Liver (tissue), 9 donors: Measurements from ENCODE around the gene SP110. TPM values are rescaled to one million over a fixed set of nuclear protein-coding genes. Genes with fewer than 3 reads are reported as not detected.

Experiments used
- DNase-seq: peaks from one replicate; pipeline ENCODE4 v3.0.0-alpha.2; 2017; ENCODE audit warnings: low spot score
- H3K27ac ChIP-seq, 2 donors: one replicate each; pipeline ENCODE4 v1.7.0; 2013; ENCODE audit warnings: inconsistent platforms in 2 of 2, low read length in 2 of 2, control low read depth in 1 of 2, low read depth in 1 of 2, mild to moderate bottlenecking in 1 of 2
- H3K27me3 ChIP-seq, 4 donors: one replicate each; pipeline versions ENCODE4 v1.6.1 to v1.7.0; 2013; ENCODE audit warnings: low read length in 3 of 4, inconsistent platforms in 1 of 4, mild to moderate bottlenecking in 1 of 4, moderate library complexity in 1 of 4; ENCODE audit not compliant: control insufficient read depth in 4 of 4, insufficient read depth in 4 of 4
- H3K36me3 ChIP-seq, 4 donors: one replicate each; pipeline versions ENCODE4 v1.6.1 to v1.7.0; 2013; ENCODE audit warnings: low read length in 3 of 4, mild to moderate bottlenecking in 3 of 4, low read depth in 1 of 4, moderate library complexity in 1 of 4; ENCODE audit not compliant: control insufficient read depth in 4 of 4, insufficient read depth in 3 of 4
- H3K4me1 ChIP-seq, 4 donors: one replicate each; pipeline versions ENCODE4 v1.6.1 to v1.7.0; 2013; ENCODE audit warnings: low read length in 3 of 4, mild to moderate bottlenecking in 3 of 4, moderate library complexity in 1 of 4; ENCODE audit not compliant: control insufficient read depth in 4 of 4, insufficient read depth in 4 of 4
- H3K4me3 ChIP-seq, 3 donors: one replicate each; pipeline versions ENCODE4 v1.6.1 to v1.7.0; 2013; ENCODE audit warnings: low read length in 3 of 3, control low read depth in 1 of 3, low read depth in 1 of 3, mild to moderate bottlenecking in 1 of 3
- H3K9ac ChIP-seq, 2 donors: one replicate each; pipeline ENCODE4 v1.7.0; 2013; ENCODE audit warnings: low read length in 2 of 2, mild to moderate bottlenecking in 2 of 2, moderate library complexity in 2 of 2, control low read depth in 1 of 2, low read depth in 1 of 2
- H3K9me3 ChIP-seq, 4 donors: one replicate each; pipeline versions ENCODE4 v1.6.1 to v1.7.0; 2013; ENCODE audit warnings: low read length in 3 of 4; ENCODE audit not compliant: control insufficient read depth in 4 of 4
- ATF3 ChIP-seq: IDR thresholded peaks from 2 replicates; pipeline ENCODE4 v1.6.1; 2016; ENCODE audit warnings: antibody characterized with exemption
- CTCF ChIP-seq: fragments of 150-350 bp; IDR thresholded peaks from 2 replicates; pipeline ENCODE4 v1.5.1; 2017; ENCODE audit warnings: improper control_type of control experiment, low read depth, low read length; ENCODE audit not compliant: missing input control
- EGR1 ChIP-seq, 2 donors: IDR thresholded peaks; 2 replicates each; pipeline ENCODE4 v1.6.1; 2016 to 2018; ENCODE audit warnings: antibody characterized with exemption in 2 of 2, low read depth in 2 of 2
- FOXA1 ChIP-seq: IDR thresholded peaks from 2 replicates; pipeline ENCODE4 v1.6.1; 2016; ENCODE audit warnings: antibody characterized with exemption
- FOXA2 ChIP-seq: IDR thresholded peaks from 2 replicates; pipeline ENCODE4 v1.6.1; 2016; ENCODE audit warnings: antibody characterized with exemption
- GABPA ChIP-seq, 2 donors: IDR thresholded peaks in 1 of 2; conservative IDR thresholded peaks in 1 of 2; 2 replicates each; pipeline ENCODE4 v1.6.1; 2016; ENCODE audit warnings: antibody characterized with exemption in 2 of 2, mild to moderate bottlenecking in 1 of 2, moderate library complexity in 1 of 2
- HNF4A ChIP-seq, 2 donors: conservative IDR thresholded peaks; 2 replicates each; pipeline ENCODE4 v1.6.1; 2016; ENCODE audit warnings: antibody characterized with exemption in 2 of 2, mild to moderate bottlenecking in 2 of 2
- MAX ChIP-seq: IDR thresholded peaks from 2 replicates; pipeline ENCODE4 v1.6.1; 2016; ENCODE audit warnings: antibody characterized with exemption
- NR2F2 ChIP-seq: IDR thresholded peaks from 2 replicates; pipeline ENCODE4 v1.6.1; 2016; ENCODE audit warnings: antibody characterized with exemption
- RAD21 ChIP-seq, 2 donors: IDR thresholded peaks; 2 replicates each; pipeline ENCODE4 v1.6.1; 2016; ENCODE audit warnings: antibody characterized with exemption in 2 of 2, mild to moderate bottlenecking in 2 of 2
- REST ChIP-seq: IDR thresholded peaks from 2 replicates; pipeline ENCODE4 v1.6.1; 2016; ENCODE audit warnings: antibody characterized with exemption, mild to moderate bottlenecking
- RXRA ChIP-seq, 2 donors: IDR thresholded peaks; 2 replicates each; pipeline ENCODE4 v1.6.1; 2017 to 2018; ENCODE audit warnings: antibody characterized with exemption in 2 of 2, mild to moderate bottlenecking in 1 of 2
- SP1 ChIP-seq: IDR thresholded peaks from 2 replicates; pipeline ENCODE4 v1.6.1; 2018; ENCODE audit warnings: antibody characterized with exemption, mild to moderate bottlenecking
- TAF1 ChIP-seq: conservative IDR thresholded peaks from 2 replicates; pipeline ENCODE4 v1.6.1; 2016; ENCODE audit warnings: antibody characterized with exemption, mild to moderate bottlenecking
- YY1 ChIP-seq: IDR thresholded peaks from 2 replicates; pipeline ENCODE4 v1.6.1; 2016; ENCODE audit warnings: antibody characterized with exemption, mild to moderate bottlenecking
- ZBTB33 ChIP-seq: IDR thresholded peaks from 2 replicates; pipeline ENCODE4 v1.6.1; 2016; ENCODE audit warnings: antibody characterized with exemption
- WGBS: extraction: QIAGEN DNeasy Blood & Tissue Kit; methylation state at CpG from one replicate; pipeline ENCODE4 v1.1.7; 2013; 5-methylcytosine and 5-hydroxymethylcytosine counted together
- polyA plus RNA-seq, 2 donors: library from polyadenylated mRNA; stranded (reverse) in 1 of 2; unstranded in 1 of 2; fragments of 200-250 nt in 1 of 2; fragments of >200 nt in 1 of 2; fragmentation: Nextera tagmentation in 1 of 2; extraction: Ambion mirVana in 1 of 2; gene quantifications; one replicate each; pipeline versions ENCODE4 v1.2.1 to v1.2.3, GENCODE V29; 2013 to 2015
- total RNA-seq, 2 donors: library from RNA; depleted of rRNA; stranded (reverse); fragments of >200 nt; gene quantifications; one replicate each; pipeline ENCODE4 v1.2.3, GENCODE V29; 2014
- donor health status: healthy.
- donor health status: healthy.
- donor health status: healthy.
- donor health status: healthy.
- donor health status: healthy.

SP110 gene
- total and polyA plus RNA-seq, 4 donors = 5.3 to 15.4 (median 8.2) TPM

GRCh38 chr2:230155359-230155758 lies 64.4 kb downstream of the SP110 start:
- Histone ChIP-seq H3K36me3 (no peaks in the 10 kb centered on the region), H3K9me3 (peaks cover 0 to 2% (median 0%) of the 10 kb centered on the region in 4 donors), H3K4me3 (no peak overlapping the region), H3K27me3 (no peaks in the 10 kb centered on the region), H3K9ac (no peak overlapping the region), H3K4me1 (no peaks in the 10 kb centered on the region), H3K27ac (no peak overlapping the region)
- 83% methylated on average over 7 of the region's 7 CpGs for WGBS
- no peak for DNase-seq
- TF ChIP-seq CTCF = no peak
- no peak for TF ChIP-seq TAF1
- TF ChIP-seq EGR1 (IDR thresholded peaks at IDR 0.05; ENCODE audit: low read depth in 2 of 2) = no peak
- no peak for TF ChIP-seq YY1
- no peak for TF ChIP-seq RXRA (IDR thresholded peaks at IDR 0.05)

- TF ChIP-seq RAD21 (IDR thresholded peaks at IDR 0.05) (no peak), FOXA1 (no peak), GABPA (IDR thresholded peaks at IDR 0.05 in 1 of 2, conservative IDR thresholded peaks at IDR 0.05 in 1 of 2) (no peak), MAX (no peak), EGR1 (IDR thresholded peaks at IDR 0.05; ENCODE audit: low read depth in 2 of 2) (no peak), YY1 (no peak), SP1 (no peak), ZBTB33 (no peak), CTCF (no peak), NR2F2 (no peak), REST (no peak), HNF4A (conservative IDR thresholded peaks at IDR 0.05) (no peak), RXRA (IDR thresholded peaks at IDR 0.05) (no peak), ATF3 (no peak), FOXA2 (no peak)
- Histone ChIP-seq H3K27ac (no peak overlapping the region), H3K9me3 (peaks cover 0 to 2% (median 0%) of the 10 kb centered on the region in 4 donors), H3K4me1 (no peaks in the 10 kb centered on the region), H3K9ac (no peak overlapping the region), H3K4me3 (no peak overlapping the region), H3K36me3 (no peaks in the 10 kb centered on the region), H3K27me3 (no peaks in the 10 kb centered on the region)
- DNase-seq = no peak
- WGBS = 66% methylated on average over 2 of the region's 2 CpGs
These were observed 66.3 kb downstream of the SP110 start for GRCh38 chr2:230153390-230153976.
